ENCODE results near the gene CHAF1A.

CHAF1A gene

DNA sequence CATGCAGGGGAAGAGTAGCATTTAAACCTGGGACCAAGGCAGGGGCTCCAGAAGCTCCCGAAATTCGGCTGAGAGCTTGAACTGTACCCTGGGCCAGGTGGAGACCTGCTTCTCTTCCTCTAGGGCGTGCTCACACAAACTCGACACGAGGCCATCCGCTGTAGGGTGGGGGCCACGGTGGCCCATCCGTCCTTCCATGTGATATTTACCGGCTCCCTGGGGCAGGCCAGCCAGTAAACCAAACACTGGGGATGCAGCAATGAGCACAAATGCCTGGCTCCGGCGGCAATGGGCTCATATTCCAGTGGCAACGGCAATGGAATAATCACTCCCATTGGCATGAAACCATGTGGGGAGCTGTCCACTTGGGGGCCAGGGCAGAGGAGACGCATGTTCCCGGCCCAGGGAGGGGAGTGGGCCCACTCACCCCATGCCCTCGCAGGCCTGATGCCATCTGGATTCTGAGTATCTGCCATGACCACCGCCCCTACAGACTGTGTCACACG lies 12.9 kb upstream of the CHAF1A start:
- Histone ChIP-seq H3K9me3 (ENCODE audit: insufficient read depth, low read depth, low read length) (no peaks in the 10 kb centered on the region), H3K4me1 (ENCODE audit: insufficient read depth, low read length) (peaks cover 21% of the 10 kb centered on the region; the same call in 1 of the 2 replicates), H3K36me3 (ENCODE audit: insufficient read depth, low read depth, low read length) (no peaks in the 10 kb centered on the region), H3K4me3 (ENCODE audit: low read length) (no peak overlapping the region), H3K27ac (ENCODE audit: low read length) (no peak overlapping the region), H3K27me3 (ENCODE audit: insufficient read depth, low read length) (peaks cover 8% of the 10 kb centered on the region; the same call in 1 of the 2 replicates), H3K9ac (ENCODE audit: low read depth, low read length) (peak overlapping the region; percentile 65; the same call in 1 of the 2 replicates)

DNA sequence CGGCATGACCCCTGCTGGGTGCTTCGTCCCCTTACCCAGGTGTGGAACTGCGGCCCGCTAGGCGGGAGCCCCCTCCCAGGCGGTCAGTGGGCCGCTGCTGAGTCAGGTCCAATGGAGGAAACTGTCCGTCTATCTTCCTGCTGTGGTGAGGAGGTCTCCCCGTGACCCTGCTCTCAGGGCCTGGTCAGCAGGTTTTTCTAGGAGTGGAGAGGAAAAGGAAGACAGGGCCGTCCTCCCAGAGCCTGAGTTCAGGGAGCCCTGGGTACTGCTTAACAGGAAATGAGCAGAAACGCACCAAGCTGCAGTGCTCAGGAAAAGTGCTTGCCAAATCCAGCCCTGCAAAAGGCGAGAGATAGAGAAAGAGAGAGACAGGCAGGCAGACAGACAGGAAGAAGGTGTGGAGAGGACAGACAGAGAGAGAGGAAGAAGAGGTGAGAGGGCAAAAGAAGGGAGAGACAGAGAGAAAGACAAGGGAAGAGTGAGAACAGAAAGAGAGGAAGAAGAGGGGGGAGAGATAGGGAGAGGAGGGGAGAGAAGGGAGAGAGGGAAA lies 12.3 kb upstream of the CHAF1A start:
- H3K4me3 ChIP-seq (ENCODE audit: low read length), result peak overlapping the region; percentile 50
- peaks cover 21% of the 10 kb centered on the region; the same call in 1 of the 2 replicates for H3K4me1 ChIP-seq (ENCODE audit: insufficient read depth, low read length)
- H3K36me3 ChIP-seq (ENCODE audit: insufficient read depth, low read depth, low read length), result peaks cover 4% of the 10 kb centered on the region; the same call in 1 of the 2 replicates
- H3K27me3 ChIP-seq (ENCODE audit: insufficient read depth, low read length), result peaks cover 8% of the 10 kb centered on the region; the same call in 1 of the 2 replicates
- no peaks in the 10 kb centered on the region for H3K9me3 ChIP-seq (ENCODE audit: insufficient read depth, low read depth, low read length)
- peak overlapping the region; percentile 65; the same call in 1 of the 2 replicates for H3K9ac ChIP-seq (ENCODE audit: low read depth, low read length)
- no peak overlapping the region for H3K27ac ChIP-seq (ENCODE audit: low read length)

DNA sequence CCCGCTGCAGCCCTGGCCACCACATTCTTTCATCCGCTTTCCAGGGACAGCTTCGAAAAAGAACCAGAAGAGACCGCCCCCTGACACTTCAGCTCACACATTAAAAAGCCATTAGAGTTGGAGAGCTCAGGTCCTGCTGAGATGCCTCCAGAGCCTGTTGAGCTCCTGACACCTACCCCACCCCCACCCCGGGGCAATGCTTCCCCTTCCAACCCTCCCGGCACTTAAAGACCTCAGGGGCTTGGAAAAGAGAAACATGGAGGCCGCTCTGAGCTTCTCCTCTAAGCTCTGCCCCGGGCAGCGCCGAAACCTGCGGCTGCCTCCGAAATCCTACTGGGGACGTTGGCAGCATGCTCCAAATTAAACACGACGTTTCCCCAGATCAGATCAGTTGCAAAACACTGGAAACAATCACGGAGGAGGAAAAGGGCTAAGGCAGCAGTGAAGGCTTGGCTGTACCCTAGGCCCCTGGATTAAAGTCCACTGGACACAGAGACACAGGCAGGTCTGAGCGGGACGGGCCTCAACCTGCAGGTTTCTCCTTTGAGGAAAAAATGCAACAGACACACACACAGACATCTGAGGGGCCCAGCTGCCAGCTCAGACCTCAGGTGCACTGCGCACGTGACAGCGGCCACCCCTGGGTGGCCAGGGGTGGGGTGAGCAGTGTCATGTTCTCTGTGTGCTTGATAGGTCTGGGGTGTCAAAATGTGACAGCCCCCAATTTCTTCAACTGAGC lies 11.7 kb upstream of the CHAF1A start:
- no peaks in the 10 kb centered on the region for H3K9me3 ChIP-seq (ENCODE audit: insufficient read depth, low read depth, low read length)
- H3K4me1 ChIP-seq (ENCODE audit: insufficient read depth, low read length), result peaks cover 21% of the 10 kb centered on the region; the same call in 1 of the 2 replicates
- peak overlapping the region; percentile 50 for H3K4me3 ChIP-seq (ENCODE audit: low read length)
- peaks cover 7% of the 10 kb centered on the region for H3K36me3 ChIP-seq (ENCODE audit: insufficient read depth, low read depth, low read length)
- H3K9ac ChIP-seq (ENCODE audit: low read depth, low read length), result peak overlapping the region; percentile 65; the same call in 1 of the 2 replicates
- no peak overlapping the region for H3K27ac ChIP-seq (ENCODE audit: low read length)
- peaks cover 8% of the 10 kb centered on the region; the same call in 1 of the 2 replicates for H3K27me3 ChIP-seq (ENCODE audit: insufficient read depth, low read length)

DNA sequence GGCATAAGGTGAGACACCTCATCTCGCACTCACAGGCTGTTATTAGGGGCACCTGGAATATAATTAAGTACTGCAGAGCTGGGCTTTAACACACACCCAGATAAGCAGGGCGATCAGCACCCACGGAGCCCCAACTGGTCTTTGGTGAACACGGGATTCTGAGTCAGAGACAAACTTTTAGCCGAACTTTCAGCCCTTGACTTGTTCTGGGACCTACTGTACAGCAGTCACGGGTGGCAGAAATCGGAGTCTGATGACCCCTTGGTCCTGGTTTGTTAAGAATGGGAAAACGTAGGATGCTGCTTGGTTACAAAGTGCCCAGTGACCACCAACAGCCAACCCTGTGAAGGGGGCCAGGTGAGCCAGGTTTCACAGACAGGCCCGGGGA lies 11.1 kb upstream of the CHAF1A start:
- no peak overlapping the region; the same call in 1 of the 2 replicates for H3K9ac ChIP-seq (ENCODE audit: low read depth, low read length)
- H3K4me3 ChIP-seq (ENCODE audit: low read length), result peak overlapping the region; percentile 50; the same call in 1 of the 2 replicates
- no peak overlapping the region for H3K27ac ChIP-seq (ENCODE audit: low read length)
- H3K9me3 ChIP-seq (ENCODE audit: insufficient read depth, low read depth, low read length), result no peaks in the 10 kb centered on the region
- peaks cover 21% of the 10 kb centered on the region; the same call in 1 of the 2 replicates for H3K4me1 ChIP-seq (ENCODE audit: insufficient read depth, low read length)
- H3K27me3 ChIP-seq (ENCODE audit: insufficient read depth, low read length), result peaks cover 8% of the 10 kb centered on the region; the same call in 1 of the 2 replicates
- H3K36me3 ChIP-seq (ENCODE audit: insufficient read depth, low read depth, low read length), result peaks cover 7% of the 10 kb centered on the region

DNA sequence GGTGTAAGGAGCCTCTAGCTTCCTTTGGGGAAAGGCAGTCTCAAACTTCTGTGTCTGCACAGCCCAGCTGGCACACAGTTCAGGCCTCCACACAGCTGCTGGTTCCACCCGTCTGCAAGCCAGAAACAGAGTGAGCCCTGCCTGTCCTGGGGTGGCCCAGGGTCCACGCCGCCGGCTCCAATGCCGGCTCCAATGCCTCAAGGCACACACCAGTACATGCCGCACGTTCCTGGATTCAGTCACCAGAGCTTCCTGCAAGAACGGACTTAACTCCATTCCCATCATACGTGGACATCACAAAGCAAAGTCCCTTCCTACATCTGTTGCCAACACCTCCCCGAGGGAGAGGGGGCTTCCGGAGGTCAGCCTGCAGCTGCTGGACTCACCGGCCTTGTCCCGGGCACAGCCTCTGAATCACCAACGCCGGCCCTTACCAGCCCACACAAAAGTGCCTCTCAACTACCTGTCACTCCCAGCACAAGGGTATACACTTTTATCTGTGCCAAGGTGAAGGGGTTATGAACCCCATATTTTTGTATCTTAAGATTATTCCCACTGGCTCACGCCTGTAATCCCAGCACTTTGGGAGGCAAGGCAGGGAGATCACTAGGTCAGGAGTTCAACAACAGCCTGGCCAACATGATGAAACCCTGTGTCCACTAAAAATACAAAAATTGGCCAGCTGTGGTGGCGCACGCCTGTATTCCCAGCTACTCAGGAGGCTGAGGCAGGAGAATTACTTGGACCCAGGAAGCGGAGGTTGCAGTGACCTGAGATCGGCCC lies 10.5 kb upstream of the CHAF1A start:
- H3K27me3 ChIP-seq (ENCODE audit: insufficient read depth, low read length), result peaks cover 8% of the 10 kb centered on the region; the same call in 1 of the 2 replicates
- H3K4me3 ChIP-seq (ENCODE audit: low read length), result no peak overlapping the region
- H3K9me3 ChIP-seq (ENCODE audit: insufficient read depth, low read depth, low read length), result no peaks in the 10 kb centered on the region
- peaks cover 24% of the 10 kb centered on the region; the same call in 1 of the 2 replicates for H3K4me1 ChIP-seq (ENCODE audit: insufficient read depth, low read length)
- H3K27ac ChIP-seq (ENCODE audit: low read length), result no peak overlapping the region
- H3K36me3 ChIP-seq (ENCODE audit: insufficient read depth, low read depth, low read length), result peaks cover 12% of the 10 kb centered on the region
- H3K9ac ChIP-seq (ENCODE audit: low read depth, low read length), result no peak overlapping the region

GRCh38 chr19:4393947-4394590 lies 8.4 kb upstream of the CHAF1A start:
- H3K4me1 ChIP-seq (ENCODE audit: insufficient read depth, low read length), result peaks cover 27% of the 10 kb centered on the region; the same call in 1 of the 2 replicates
- H3K9ac ChIP-seq (ENCODE audit: low read depth, low read length), result peak overlapping the region; percentile 11; the same call in 1 of the 2 replicates
- no peak overlapping the region for H3K27ac ChIP-seq (ENCODE audit: low read length)
- H3K4me3 ChIP-seq (ENCODE audit: low read length), result no peak overlapping the region
- peaks cover 8% of the 10 kb centered on the region; the same call in 1 of the 2 replicates for H3K27me3 ChIP-seq (ENCODE audit: insufficient read depth, low read length)
- no peaks in the 10 kb centered on the region for H3K9me3 ChIP-seq (ENCODE audit: insufficient read depth, low read depth, low read length)
- peaks cover 24% of the 10 kb centered on the region for H3K36me3 ChIP-seq (ENCODE audit: insufficient read depth, low read depth, low read length)

- Histone ChIP-seq H3K9me3 (ENCODE audit: insufficient read depth, low read depth, low read length) (no peaks in the 10 kb centered on the region), H3K27me3 (ENCODE audit: insufficient read depth, low read length) (no peaks in the 10 kb centered on the region; the same call in 1 of the 2 replicates), H3K9ac (ENCODE audit: low read depth, low read length) (no peak overlapping the region), H3K36me3 (ENCODE audit: insufficient read depth, low read depth, low read length) (peaks cover 24% of the 10 kb centered on the region), H3K4me1 (ENCODE audit: insufficient read depth, low read length) (peaks cover 11% of the 10 kb centered on the region; the same call in 1 of the 2 replicates), H3K27ac (ENCODE audit: low read length) (no peak overlapping the region), H3K4me3 (ENCODE audit: low read length) (no peak overlapping the region)
These were observed 5.3 kb upstream of the CHAF1A start for GRCh38 chr19:4396949-4397783.

- Histone ChIP-seq H3K27me3 (ENCODE audit: insufficient read depth, low read length) (no peaks in the 10 kb centered on the region), H3K4me3 (ENCODE audit: low read length) (peak overlapping the region; percentile 78), H3K9me3 (ENCODE audit: insufficient read depth, low read depth, low read length) (no peaks in the 10 kb centered on the region), H3K9ac (ENCODE audit: low read depth, low read length) (peak overlapping the region; percentile 73), H3K36me3 (ENCODE audit: insufficient read depth, low read depth, low read length) (peaks cover 32% of the 10 kb centered on the region), H3K4me1 (ENCODE audit: insufficient read depth, low read length) (peaks cover 19% of the 10 kb centered on the region; the same call in 1 of the 2 replicates), H3K27ac (ENCODE audit: low read length) (peak overlapping the region; percentile 54)
These were observed 2.7 kb upstream of the CHAF1A start for GRCh38 chr19:4399812-4400134.

DNA sequence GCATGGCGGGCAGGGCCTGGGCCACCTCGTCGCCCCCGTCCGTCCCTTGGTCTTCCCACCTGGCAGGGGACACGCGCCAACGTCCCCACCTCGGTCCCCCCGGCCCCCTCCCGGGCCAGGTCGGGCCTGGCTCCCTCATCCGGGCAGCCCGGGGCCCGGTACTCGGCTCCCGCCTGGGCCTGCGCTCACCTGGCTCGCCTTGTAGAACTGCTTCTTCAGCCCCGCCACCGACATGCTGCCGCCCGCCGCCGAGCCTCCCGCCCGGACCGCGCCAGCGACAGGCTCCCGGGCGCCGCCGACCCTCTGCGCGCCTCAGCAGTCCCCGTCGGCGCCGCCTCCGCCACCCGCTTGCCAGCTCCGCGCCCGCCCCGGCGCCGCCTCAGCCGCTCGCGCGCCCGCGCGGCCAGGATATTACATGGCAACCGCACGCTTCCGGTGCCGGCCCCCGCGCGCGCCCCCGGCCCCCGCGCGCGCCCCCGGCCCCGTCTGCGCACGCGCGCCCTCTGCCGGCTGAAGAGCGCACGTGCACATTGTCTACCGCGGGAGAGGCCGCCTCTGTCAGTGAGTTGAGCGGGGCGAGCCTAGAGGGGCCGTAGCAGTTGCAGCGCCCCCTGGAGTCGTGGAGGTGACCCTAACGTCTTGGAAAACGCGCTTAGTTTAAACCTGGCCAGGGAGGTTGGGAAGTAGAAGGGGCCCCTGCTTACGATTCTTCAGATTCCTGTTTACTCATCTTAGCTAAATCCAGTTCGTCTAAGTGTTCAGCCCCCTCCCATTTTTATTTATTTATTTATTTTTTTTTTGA lies 2.1 kb upstream of the CHAF1A start, which contains the start of gene SH3GL1:
TSS of gene SH3GL1 (minus strand) at position 413 of the 802 bp plus-strand sequence. CDS start at position 234, 179 bp downstream.
- Histone ChIP-seq H3K27me3 (ENCODE audit: insufficient read depth, low read length) (no peaks in the 10 kb centered on the region), H3K4me1 (ENCODE audit: insufficient read depth, low read length) (peaks cover 22% of the 10 kb centered on the region), H3K4me3 (ENCODE audit: low read length) (peak within 1 kb of the TSS; percentile 78), H3K9ac (ENCODE audit: low read depth, low read length) (peak within 1 kb of the TSS; percentile 73), H3K36me3 (ENCODE audit: insufficient read depth, low read depth, low read length) (peaks cover 32% of the 10 kb centered on the region), H3K27ac (ENCODE audit: low read length) (peak within 1 kb of the TSS; percentile 54), H3K9me3 (ENCODE audit: insufficient read depth, low read depth, low read length) (no peaks in the 10 kb centered on the region)

DNA sequence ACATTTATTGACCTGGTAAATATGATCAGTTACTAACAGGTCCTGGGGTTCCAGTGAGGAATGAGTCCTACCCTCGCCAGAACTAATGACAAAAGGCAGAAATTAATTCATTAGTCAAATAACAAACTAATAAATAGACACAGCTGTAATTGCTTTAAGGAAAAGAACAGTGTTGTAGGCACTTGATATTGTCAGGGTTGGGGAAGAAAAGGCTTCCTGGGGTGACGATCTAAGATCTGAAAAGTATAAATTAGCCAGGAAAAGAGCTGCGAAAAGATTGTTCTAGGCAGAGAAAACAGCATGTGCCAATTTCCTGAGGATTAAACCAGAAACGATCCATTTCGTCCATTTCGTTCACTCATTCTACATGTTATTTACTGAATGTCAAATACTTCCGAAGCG lies 670 bp upstream of the CHAF1A start:
- Histone ChIP-seq H3K9ac (ENCODE audit: low read depth, low read length) (peak overlapping the region; percentile 87), H3K36me3 (ENCODE audit: insufficient read depth, low read depth, low read length) (peaks cover 40% of the 10 kb centered on the region), H3K4me1 (ENCODE audit: insufficient read depth, low read length) (peaks cover 21% of the 10 kb centered on the region), H3K4me3 (ENCODE audit: low read length) (peak overlapping the region; percentile 77), H3K9me3 (ENCODE audit: insufficient read depth, low read depth, low read length) (no peaks in the 10 kb centered on the region), H3K27ac (ENCODE audit: low read length) (no peak overlapping the region), H3K27me3 (ENCODE audit: insufficient read depth, low read length) (no peaks in the 10 kb centered on the region)
